Raji (cell line): ENCODE data around the gene ENPP3.

Experiments
- POLR2A ChIP-seq: IDR thresholded peaks from 2 replicates; pipeline ENCODE4 v1.6.1; 2011; ENCODE audit warnings: low read depth, low read length, control low read depth; ENCODE audit not compliant: insufficient read depth

The ENPP3 gene

DNA sequence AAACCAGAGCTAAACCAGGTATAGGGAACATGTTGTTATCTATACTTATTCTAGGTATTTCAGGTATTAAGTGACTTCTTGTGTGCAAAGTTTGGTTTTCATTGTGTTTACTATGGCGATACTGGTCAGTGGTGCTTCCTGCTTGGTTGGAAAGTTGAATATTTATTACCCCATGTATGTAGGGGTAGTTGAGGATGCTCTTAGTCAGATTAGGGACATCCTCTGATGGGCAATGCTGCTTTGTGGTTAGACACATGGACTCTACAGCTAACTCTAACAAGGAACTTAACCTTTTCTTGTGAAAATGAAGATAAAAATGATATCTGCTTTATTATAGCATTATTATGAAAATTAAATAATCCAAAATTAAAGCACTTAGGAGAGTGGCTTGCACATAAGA, 126.6 kb downstream of the ENPP3 start:
- no peak for TF ChIP-seq POLR2A

GRCh38 chr6:131764350-131764749, 127.2 kb downstream of the ENPP3 start:
- no peak for TF ChIP-seq POLR2A

- no peak for TF ChIP-seq POLR2A
Measured at GRCh38 chr6:131765081-131765803, 128.1 kb downstream of the ENPP3 start.

GRCh38 chr6:131765804-131766135, 128.7 kb downstream of the ENPP3 start:
- TF ChIP-seq POLR2A: no peak

GRCh38 chr6:131766631-131767030, 129.5 kb downstream of the ENPP3 start:
- no peak for TF ChIP-seq POLR2A

DNA sequence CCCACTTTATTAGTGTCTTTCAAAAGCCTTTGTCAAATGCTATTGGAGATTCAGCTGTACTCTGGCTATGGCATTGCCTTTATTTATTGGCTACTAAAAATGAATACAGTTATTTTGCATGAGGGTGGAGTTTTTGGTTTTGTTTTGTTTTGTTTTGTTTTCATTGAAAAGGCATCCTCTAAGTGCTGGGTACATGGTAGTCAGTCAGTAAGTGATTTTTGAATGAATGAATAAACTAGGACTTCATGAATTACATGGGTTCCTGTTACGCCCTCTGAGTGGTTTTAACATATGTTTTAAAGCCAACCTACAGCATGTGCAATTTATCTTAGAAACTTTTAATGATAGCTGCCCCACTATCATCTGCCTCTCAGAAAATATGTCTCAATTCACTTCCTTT, 131.9 kb downstream of the ENPP3 start:
- TF ChIP-seq POLR2A: no peak

DNA sequence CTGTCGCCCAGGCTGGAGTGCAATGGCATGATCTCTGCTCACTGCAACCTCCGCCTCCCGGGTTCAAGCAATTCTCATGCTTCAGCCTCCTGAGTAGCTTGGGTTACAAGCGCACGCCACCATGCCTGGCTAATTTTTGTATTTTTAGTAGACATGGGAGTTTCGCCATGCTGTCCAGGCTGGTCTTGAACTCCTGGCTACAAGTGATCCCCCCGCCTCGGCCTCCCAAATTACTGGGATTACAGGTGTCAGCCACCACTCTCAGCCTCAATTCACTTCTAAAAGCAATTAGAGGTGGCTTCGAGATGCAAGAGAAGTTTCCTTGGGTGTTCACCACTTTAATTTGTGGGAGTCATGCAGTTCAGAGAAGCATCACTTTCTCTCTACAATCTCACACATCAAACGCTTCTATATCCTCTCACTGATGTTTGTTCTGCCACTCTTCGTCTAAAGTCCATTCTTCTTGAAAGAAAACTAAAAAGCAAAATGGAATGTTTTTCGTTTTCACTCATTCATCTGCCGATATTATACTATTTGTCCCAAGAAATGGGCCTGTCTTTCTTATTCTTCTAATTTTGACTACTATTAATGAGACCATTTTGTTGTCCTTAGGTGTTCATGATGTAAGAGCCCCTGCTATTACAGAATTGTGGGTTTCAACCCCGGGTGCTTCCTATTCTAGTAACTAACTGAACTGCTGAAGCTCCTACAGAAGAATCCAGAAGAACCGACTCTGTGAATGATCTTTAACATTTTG, 132.5 kb downstream of the ENPP3 start:
- TF ChIP-seq POLR2A: no peak

- TF ChIP-seq POLR2A: no peak
Measured at GRCh38 chr6:131770776-131771175, 133.7 kb downstream of the ENPP3 start.

GRCh38 chr6:131773284-131773950, 136.3 kb downstream of the ENPP3 start:
- no peak for TF ChIP-seq POLR2A

- no peak for TF ChIP-seq POLR2A
Measured at GRCh38 chr6:131775886-131776285, 138.8 kb downstream of the ENPP3 start.

GRCh38 chr6:131776985-131777384, 139.9 kb downstream of the ENPP3 start:
- no peak for TF ChIP-seq POLR2A

GRCh38 chr6:131778169-131778568, 141.1 kb downstream of the ENPP3 start:
- no peak for TF ChIP-seq POLR2A

DNA sequence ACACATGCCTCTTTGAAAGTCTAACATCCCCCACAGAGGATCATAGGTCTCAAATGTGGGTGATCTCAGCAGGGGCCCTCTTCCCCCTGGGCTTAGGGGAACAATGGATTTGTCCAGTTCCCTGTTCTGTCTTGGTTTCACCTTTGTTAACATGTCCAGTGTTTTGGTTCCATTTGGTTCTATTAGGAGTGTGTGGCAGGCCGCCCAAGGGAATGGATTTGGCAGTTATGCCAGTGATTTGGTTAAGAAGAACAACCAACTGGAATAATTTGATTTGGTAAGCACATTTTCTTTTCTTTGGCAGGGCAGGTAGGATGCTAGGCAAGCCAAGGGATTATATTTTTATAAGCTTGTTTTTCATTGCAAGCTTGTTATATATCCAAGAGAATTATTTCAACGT, 142.2 kb downstream of the ENPP3 start:
- no peak for TF ChIP-seq POLR2A

DNA sequence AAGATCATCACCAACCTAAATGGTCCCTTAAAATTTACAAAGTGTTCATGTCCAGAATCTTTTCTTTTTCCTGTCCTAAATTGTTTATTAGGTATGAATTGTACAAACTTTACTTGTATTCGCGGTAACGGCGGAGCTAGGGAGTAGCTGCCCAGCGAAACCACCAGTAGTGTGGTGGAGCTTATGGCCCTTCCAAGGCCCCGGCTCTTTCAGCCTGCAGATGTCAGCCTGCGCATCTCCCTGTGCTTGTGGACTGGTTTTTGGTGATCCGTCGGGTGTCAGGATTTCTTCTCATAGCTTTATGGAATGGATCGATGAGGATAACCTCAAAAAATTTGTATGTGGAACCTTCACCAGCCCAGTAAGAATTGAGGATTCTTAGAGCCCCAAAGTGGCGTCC, 143.5 kb downstream of the ENPP3 start:
- no peak for TF ChIP-seq POLR2A

DNA sequence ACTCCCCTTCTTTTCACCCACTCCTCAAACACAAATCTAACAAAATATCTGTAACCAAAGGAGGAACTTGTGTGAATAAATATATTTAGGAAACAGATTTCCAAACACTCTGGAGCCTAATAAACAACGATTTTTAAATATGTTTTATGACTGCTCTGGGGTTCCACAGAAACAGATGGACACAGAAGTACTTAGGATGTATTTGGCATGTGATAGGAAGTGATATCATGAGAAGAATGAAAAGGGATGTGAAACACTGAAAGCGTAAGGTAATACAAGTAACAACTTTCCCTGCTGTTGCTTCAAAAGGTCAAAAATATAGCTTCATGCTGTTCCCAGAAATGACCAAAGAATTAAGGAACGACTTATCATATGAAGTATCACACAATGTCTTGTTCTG, 144.6 kb downstream of the ENPP3 start:
- TF ChIP-seq POLR2A: no peak

DNA sequence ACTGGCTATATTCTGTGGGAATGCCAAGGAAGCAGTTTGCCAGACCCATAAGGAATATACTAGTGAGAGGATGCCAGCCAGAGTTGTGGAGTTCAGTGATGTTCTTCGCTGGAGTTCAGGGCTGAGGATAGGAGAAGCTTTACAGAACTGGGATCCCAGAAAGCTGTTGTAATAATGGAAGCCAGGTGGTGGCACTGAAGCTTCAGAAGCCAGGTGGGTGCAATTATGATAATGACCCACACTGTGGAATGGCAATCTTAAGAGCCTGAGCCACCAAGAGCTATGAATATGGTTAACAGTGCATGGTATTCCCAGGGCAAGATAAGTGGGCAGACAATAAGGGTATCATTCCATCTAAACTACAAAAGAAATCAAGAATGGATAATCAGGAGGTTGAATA, 145.7 kb downstream of the ENPP3 start:
- no peak for TF ChIP-seq POLR2A
